H1 (cell line): ENCODE results near the gene ABCD1. TPM values are rescaled to one million over a fixed set of nuclear protein-coding genes. Genes with fewer than 3 reads are reported as not detected.

Experiments
- CTCF ChIA-PET: fragments of 300-600 bp; sonication (Branson Sonifier 250); formaldehyde crosslinking; loops from one replicate; lab custom pipeline; 2021; ENCODE audit not compliant: partially characterized antibody; lab: Charles Lee
- POLR2A ChIA-PET: fragments of 300-600 bp; sonication (Branson Sonifier 250); formaldehyde crosslinking; loops from one replicate; lab custom pipeline; 2021; ENCODE audit warnings: inconsistent platforms; ENCODE audit not compliant: partially characterized antibody; lab: Charles Lee
- DNase-seq, 2 experiments: peaks; one replicate each; pipeline versions ENCODE4 v3.0.0 to v3.0.0-alpha.2; 2010 to 2022; ENCODE audit warnings: low spot score in 2 of 2, low read depth in 1 of 2, mixed read lengths in 1 of 2
- FAIRE-seq: peaks from 2 replicates; lab custom pipeline; 2011; peaks lifted over from hg19 to GRCh38; lab: Jason Lieb, UNC
- H2AFZ ChIP-seq: 2 replicates; pipeline ENCODE4 v1.8.1; 2012; ENCODE audit warnings: low read length, inconsistent platforms
- H2AK5ac ChIP-seq: 2 replicates; pipeline ENCODE4 v1.6.1; 2013; ENCODE audit warnings: low read depth, low read length
- H2BK120ac ChIP-seq: replicated peaks from 2 replicates; pipeline ENCODE3; 2013; ENCODE audit warnings: low read depth, low read length, inconsistent platforms
- H2BK12ac ChIP-seq: 2 replicates; pipeline ENCODE4 v1.6.1; 2013; ENCODE audit warnings: low read depth, low read length
- H2BK15ac ChIP-seq: 2 replicates; pipeline ENCODE4 v1.6.1; 2013; ENCODE audit warnings: low read length
- H2BK20ac ChIP-seq: 2 replicates; pipeline ENCODE4 v1.6.1; 2013; ENCODE audit warnings: low read length
- H2BK5ac ChIP-seq: 2 replicates; pipeline ENCODE4 v1.6.1; 2013; ENCODE audit warnings: low read depth, low read length
- H3K14ac ChIP-seq: 2 replicates; pipeline ENCODE4 v1.6.1; 2013; ENCODE audit warnings: inconsistent platforms; ENCODE audit not compliant: insufficient read length
- H3K18ac ChIP-seq: 2 replicates; pipeline ENCODE4 v1.6.1; 2013; ENCODE audit warnings: low read length; ENCODE audit errors: extremely low read depth
- H3K23ac ChIP-seq: 2 replicates; pipeline ENCODE4 v1.6.1; 2013; ENCODE audit warnings: inconsistent platforms; ENCODE audit not compliant: insufficient read length
- H3K23me2 ChIP-seq: 2 replicates; pipeline ENCODE4 v1.6.1; 2013; ENCODE audit warnings: low read depth, low read length
- H3K27ac ChIP-seq: 2 replicates; pipeline ENCODE4 v1.6.1; 2011; ENCODE audit warnings: low read depth, low read length, inconsistent platforms
- H3K27me3 ChIP-seq, 4 experiments: replicated peaks in 1 of 4; 1 replicate in 1 of 4; 2 replicates in 3 of 4; pipeline versions ENCODE4 v1.6.1 to v1.8.1; 2011 to 2013; ENCODE audit warnings: low read length in 3 of 4, mild to moderate bottlenecking in 3 of 4, inconsistent platforms in 2 of 4, mixed read lengths in 2 of 4, moderate library complexity in 1 of 4; ENCODE audit not compliant: control insufficient read depth in 3 of 4, insufficient read depth in 3 of 4; ENCODE audit errors: extremely low read depth in 1 of 4
- H3K36me3 ChIP-seq, 4 experiments: 2 replicates each; pipeline versions ENCODE4 v1.6.1 to v1.8.1; 2011 to 2013; ENCODE audit warnings: mild to moderate bottlenecking in 4 of 4, low read length in 3 of 4, moderate library complexity in 2 of 4, control low read depth in 1 of 4, inconsistent platforms in 1 of 4; ENCODE audit not compliant: insufficient read depth in 4 of 4, control insufficient read depth in 2 of 4
- H3K4ac ChIP-seq: replicated peaks from 2 replicates; pipeline ENCODE3; 2013; ENCODE audit warnings: low read length, low read depth, mixed read lengths, inconsistent platforms; ENCODE audit not compliant: insufficient read length
- H3K4me1 ChIP-seq, 4 experiments: replicated peaks in 1 of 4; 1 replicate in 1 of 4; 2 replicates in 3 of 4; pipeline versions ENCODE4 v1.6.1 to v1.8.1; 2011 to 2013; ENCODE audit warnings: low read length in 3 of 4, inconsistent platforms in 2 of 4, mixed read lengths in 1 of 4; ENCODE audit not compliant: insufficient read depth in 4 of 4, control insufficient read depth in 3 of 4
- H3K4me2 ChIP-seq, 2 experiments: 2 replicates each; pipeline versions ENCODE4 v1.6.1 to v1.8.1; 2011 to 2013; ENCODE audit warnings: low read depth in 2 of 2, low read length in 2 of 2, control low read depth in 1 of 2, inconsistent platforms in 1 of 2, mild to moderate bottlenecking in 1 of 2; ENCODE audit not compliant: insufficient read depth in 1 of 2
- H3K4me3 ChIP-seq, 4 experiments: fragments of 200-600, 300-600 bp in 1 of 4; sonication (generic), shearing (Covaris generic), sonication (Bioruptor Twin) in 1 of 4; 2 replicates each; pipeline versions ENCODE4 v1.5.1 to v1.8.1; 2011 to 2016; ENCODE audit warnings: low read length in 4 of 4, low read depth in 3 of 4, control low read depth in 2 of 4, inconsistent platforms in 2 of 4, mild to moderate bottlenecking in 2 of 4, mixed read lengths in 1 of 4, moderate library complexity in 1 of 4; ENCODE audit not compliant: insufficient read depth in 2 of 4; ENCODE audit errors: extremely low read depth in 1 of 4
- H3K56ac ChIP-seq: replicated peaks from 2 replicates; pipeline ENCODE3; 2013; ENCODE audit warnings: low read depth, mild to moderate bottlenecking, mixed read lengths, low read length, inconsistent platforms; ENCODE audit not compliant: insufficient read length
- H3K79me1 ChIP-seq: 2 replicates; pipeline ENCODE4 v1.6.1; 2013; ENCODE audit warnings: low read depth, low read length, control low read depth
- H3K79me2 ChIP-seq, 2 experiments: 2 replicates each; pipeline versions ENCODE4 v1.6.1 to v1.8.1; 2012 to 2013; ENCODE audit warnings: low read length in 2 of 2, mild to moderate bottlenecking in 2 of 2, inconsistent platforms in 1 of 2; ENCODE audit not compliant: insufficient read depth in 2 of 2, control insufficient read depth in 1 of 2
- H3K9ac ChIP-seq, 4 experiments: replicated peaks in 1 of 4; 1 replicate in 1 of 4; 2 replicates in 3 of 4; pipeline versions ENCODE4 v1.6.1 to v1.8.1; 2011 to 2013; ENCODE audit warnings: low read depth in 3 of 4, low read length in 3 of 4, control low read depth in 2 of 4, mild to moderate bottlenecking in 2 of 4, moderate library complexity in 2 of 4, inconsistent platforms in 1 of 4; ENCODE audit errors: extremely low read depth in 1 of 4
- H3K9me3 ChIP-seq, 2 experiments: 2 replicates each; pipeline versions ENCODE4 v1.6.1 to v1.8.1; 2012 to 2013; ENCODE audit warnings: mild to moderate bottlenecking in 2 of 2, moderate library complexity in 2 of 2, control low read depth in 1 of 2, inconsistent platforms in 1 of 2, low read depth in 1 of 2, low read length in 1 of 2, mixed read lengths in 1 of 2; ENCODE audit not compliant: insufficient read depth in 2 of 2
- H4K20me1 ChIP-seq, 2 experiments: replicated peaks in 1 of 2; 2 replicates each; pipeline versions ENCODE3 to v1.8.1; 2011 to 2013; ENCODE audit warnings: inconsistent platforms in 2 of 2, low read length in 2 of 2, mild to moderate bottlenecking in 1 of 2; ENCODE audit not compliant: insufficient read depth in 2 of 2, control insufficient read depth in 1 of 2
- H4K5ac ChIP-seq: 2 replicates; pipeline ENCODE4 v1.6.1; 2013; ENCODE audit warnings: low read length, low read depth, mixed read lengths, inconsistent platforms; ENCODE audit not compliant: insufficient read length
- H4K8ac ChIP-seq: 2 replicates; pipeline ENCODE4 v1.8.0; 2013; ENCODE audit warnings: mild to moderate bottlenecking, moderate library complexity, low read length, inconsistent platforms; ENCODE audit not compliant: insufficient read depth; ENCODE audit errors: extremely low read depth
- H4K91ac ChIP-seq: replicated peaks from 2 replicates; pipeline ENCODE3; 2013; ENCODE audit warnings: low read length, mixed read lengths, inconsistent platforms; ENCODE audit not compliant: insufficient read length
- ASH2L ChIP-seq: fragments of 200-600, 300-600 bp; sonication (generic); IDR thresholded peaks from one replicate; pipeline ENCODE4 v1.7.1; 2017; ENCODE audit warnings: low read length
- CBX8 ChIP-seq: fragments of 300-800, 300-1000 bp; sonication (generic); IDR thresholded peaks from 2 replicates; pipeline ENCODE4 v1.7.1; 2016; ENCODE audit warnings: low read depth, low read length, borderline replicate concordance
- CHD1 ChIP-seq: IDR thresholded peaks from 2 replicates; pipeline ENCODE4 v1.6.1; 2012; ENCODE audit warnings: low read depth, low read length, improper control_type of control experiment
- JUN ChIP-seq: IDR thresholded peaks from 2 replicates; pipeline ENCODE4 v1.6.1; 2011; ENCODE audit warnings: low read depth, mild to moderate bottlenecking, improper control_type of control experiment, low read length
- MAFK ChIP-seq: IDR thresholded peaks from 2 replicates; pipeline ENCODE4 v1.6.1; 2012; ENCODE audit warnings: low read depth, mild to moderate bottlenecking, improper control_type of control experiment, low read length
- NRF1 ChIP-seq: IDR thresholded peaks from 2 replicates; pipeline ENCODE4 v1.6.1; 2011; ENCODE audit warnings: mild to moderate bottlenecking, low read depth, low read length, improper control_type of control experiment
- POLR2AphosphoS5 ChIP-seq: IDR thresholded peaks from 2 replicates; pipeline ENCODE4 v1.6.1; 2011; ENCODE audit warnings: low read depth, low read length
- RBBP5 ChIP-seq: IDR thresholded peaks from 2 replicates; pipeline ENCODE4 v1.7.1; 2012; ENCODE audit warnings: low read depth, mild to moderate bottlenecking, inconsistent platforms, low read length, moderate library complexity, borderline replicate concordance
- RXRA ChIP-seq: IDR thresholded peaks from 2 replicates; pipeline ENCODE4 v1.6.1; 2011; ENCODE audit warnings: low read depth, mild to moderate bottlenecking, low read length, moderate library complexity; ENCODE audit not compliant: insufficient read depth
- SIN3A ChIP-seq, 2 experiments: IDR thresholded peaks in 1 of 2; conservative IDR thresholded peaks in 1 of 2; 2 replicates each; pipeline ENCODE4 v1.6.1; 2011 to 2012; ENCODE audit warnings: low read length in 2 of 2, improper control_type of control experiment in 1 of 2, low read depth in 1 of 2, mild to moderate bottlenecking in 1 of 2
- TAF1 ChIP-seq: IDR thresholded peaks from 2 replicates; pipeline ENCODE4 v1.6.1; 2011; ENCODE audit warnings: mild to moderate bottlenecking, low read depth, low read length
- TBP ChIP-seq: IDR thresholded peaks from 2 replicates; pipeline ENCODE4 v1.6.1; 2011; ENCODE audit warnings: low read depth, low read length, improper control_type of control experiment
- ZNF274 ChIP-seq: IDR thresholded peaks from 2 replicates; pipeline ENCODE4 v1.7.0; 2012; ENCODE audit warnings: low read length, borderline replicate concordance; ENCODE audit errors: extremely low read depth
- whole genome bisulfite sequencing, 2 experiments: shearing (Covaris generic) in 1 of 2; methylation state at CpG; one replicate each; pipeline versions ENCODE4 v1.1.6 to v1.1.7; 2013 to 2015; ENCODE audit warnings: low lambda C conversion rate in 2 of 2, mixed read lengths in 2 of 2, inconsistent platforms in 1 of 2, low coverage in 1 of 2, missing lambda C conversion rate in 1 of 2; ENCODE audit not compliant: insufficient replicate concordance in 2 of 2, insufficient coverage in 1 of 2, insufficient read length in 1 of 2; ENCODE audit errors: extremely low coverage in 1 of 2, missing lambda C conversion rate in 1 of 2; 5-methylcytosine and 5-hydroxymethylcytosine counted together
- polyA plus RNA-seq, 7 experiments: library from polyadenylated mRNA; depleted of rRNA in 3 of 7; stranded (reverse) in 5 of 7; unstranded in 2 of 7; fragments of >200 nt in 5 of 7; fragments of 200-250 nt in 2 of 7; gene quantifications; 1 replicate in 5 of 7; 2 replicates in 1 of 7; 4 replicates in 1 of 7; pipeline versions ENCODE4 v1.2.1 to v1.2.3, GENCODE V29; 2011 to 2013; ENCODE audit warnings: missing spikeins in 2 of 7, mixed read lengths in 2 of 7
- total RNA-seq: library from RNA; stranded (reverse); fragmentation: NEBNext Ultra II Directional; extraction: Animal tissue kit (Norgen Biotek cat#: 25700); gene quantifications from 2 replicates; pipeline ENCODE4 v1.2.1, GENCODE V29; 2021

The ABCD1 gene
- total and polyA plus RNA-seq, 2 of the 8 experiments (the other 6 are each of a cell fraction or from before 2014, with no cell fraction given): 3.1 to 6.6 TPM

- no peaks in the 10 kb centered on the region for H4K20me1 ChIP-seq
- no peak within 1 kb of the TSS for H3K4me2 ChIP-seq
- H3K79me2 ChIP-seq: no peaks in the 10 kb centered on the region
- no peaks in the 10 kb centered on the region for H3K23me2 ChIP-seq
- H3K14ac ChIP-seq: no peak within 1 kb of the TSS
- WGBS, 2 experiments: 95% methylated on average over 4 of the region's 52 CpGs; no CpG with 5 or more reads in 1 of the 2 experiments
- H2BK12ac ChIP-seq: no peak within 1 kb of the TSS
- POLR2A ChIA-PET: interaction anchor here (0.9 to 1.7 kb wide), 2 partner anchors 13 to 191 kb away, joined by 3 to 10 read pairs; partner anchors contain the start of genes HCFC1, IDH3G and SSR4
- H4K8ac ChIP-seq: no peak within 1 kb of the TSS; the same call in 1 of the 2 replicates
- H2AK5ac ChIP-seq: no peak within 1 kb of the TSS
- H3K4ac ChIP-seq: no peak within 1 kb of the TSS
- CTCF ChIA-PET: interaction anchor here (0.7 to 2.4 kb wide), 5 partner anchors 10 to 128 kb away, joined by 3 to 10 read pairs (median 4); partner anchors contain the start of genes PLXNB3 and PNCK
- H2AFZ ChIP-seq: no peak within 1 kb of the TSS
- FAIRE-seq (no peak), DNase-seq (no peak)
- H3K18ac ChIP-seq: no peak within 1 kb of the TSS
- H4K5ac ChIP-seq: no peak within 1 kb of the TSS
- H2BK120ac ChIP-seq: no peak within 1 kb of the TSS
- H3K27me3 ChIP-seq: no peaks in the 10 kb centered on the region
- no peak within 1 kb of the TSS for H4K91ac ChIP-seq
- H3K23ac ChIP-seq: no peak within 1 kb of the TSS
- TF ChIP-seq RBBP5 (no peak), CHD1 (no peak), TAF1 (no peak), CBX8 (no peak), TBP (no peak), MAFK (no peak), ASH2L (no peak), JUN (no peak), SIN3A (conservative IDR thresholded peaks at IDR 0.05 in 1 of 2, IDR thresholded peaks at IDR 0.05 in 1 of 2; ENCODE audit: low read depth in 1 of 2, low read length in 2 of 2) (no peak), POLR2AphosphoS5 (no peak), ZNF274 (no peak), RXRA (no peak), NRF1 (no peak)
- no peaks in the 10 kb centered on the region; a peak in 1 of 8 replicates for H3K36me3 ChIP-seq
- peak within 1 kb of the TSS in 1 of 4 experiments; percentile 22; a peak in 2 of 7 replicates for H3K9ac ChIP-seq
- H3K27ac ChIP-seq: no peak within 1 kb of the TSS
- no peak within 1 kb of the TSS for H2BK20ac ChIP-seq
- H3K4me1 ChIP-seq: no peaks in the 10 kb centered on the region
- no peak within 1 kb of the TSS for H3K56ac ChIP-seq
- H3K4me3 ChIP-seq: no peak within 1 kb of the TSS
- peak within 1 kb of the TSS; percentile 24; the same call in 1 of the 2 replicates for H2BK5ac ChIP-seq
- H2BK15ac ChIP-seq: no peak within 1 kb of the TSS
- H3K79me1 ChIP-seq: no peaks in the 10 kb centered on the region
- H3K9me3 ChIP-seq: no peaks in the 10 kb centered on the region
Measured at GRCh38 chrX:153780678-153781427, 56.2 kb downstream of the ABCD1 start, which contains the start of gene SRPK3. SRPK3 (plus strand) TSS chrX:153781041; CDS start chrX:153781087, 46 bp downstream.
